Activated T-cell treated with anti-CD3 and anti-CD28 coated beads, Interleukin-2, amount 50 U/mL, for 72 hours (primary cell): ENCODE measurements around the gene CLIP1. TPM values are rescaled to one million over a fixed set of nuclear protein-coding genes. Genes with fewer than 3 reads are reported as not detected.
"Not testable (repeated sequence)": the region's sequence is repeated elsewhere in the genome, so short reads cannot be mapped to it uniquely, and the experiment has no call there.

Experiments
- ATAC-seq, 2 donors: fragments of 150-1000 bp; cut with Tn5 transposase; replicated peaks in 1 of 2; 2 replicates each; pipeline ENCODE4 v1.10.0; 2021; ENCODE audit warnings: moderate library complexity in 2 of 2, mild to moderate bottlenecking in 1 of 2
- DNase-seq, 2 donors: peaks; one replicate each; pipeline ENCODE4 v3.0.0; 2021 to 2022; ENCODE audit warnings: mixed read lengths in 1 of 2
- H3K27ac Mint-ChIP-seq: one replicate; pipeline ENCODE4 v1.8.0; 2022; ENCODE audit warnings: mild to moderate bottlenecking, moderate library complexity, mixed read lengths
- H3K27me3 Mint-ChIP-seq: one replicate; pipeline ENCODE4 v1.8.0; 2022; ENCODE audit warnings: low read depth, mixed read lengths
- H3K36me3 Mint-ChIP-seq, 2 donors: one replicate each; pipeline ENCODE4 v1.8.0; 2022; ENCODE audit warnings: mixed read lengths in 2 of 2, mild to moderate bottlenecking in 1 of 2; ENCODE audit not compliant: insufficient read depth in 2 of 2
- H3K4me1 Mint-ChIP-seq: one replicate; pipeline ENCODE4 v1.8.0; 2022; ENCODE audit warnings: low read depth, mixed read lengths
- H3K4me3 Mint-ChIP-seq, 2 donors: one replicate each; pipeline ENCODE4 v1.8.0; 2022; ENCODE audit warnings: mild to moderate bottlenecking in 2 of 2, mixed read lengths in 2 of 2, moderate library complexity in 2 of 2
- H3K9me3 Mint-ChIP-seq, 2 donors: one replicate each; pipeline ENCODE4 v1.8.0; 2022; ENCODE audit warnings: mixed read lengths in 2 of 2
- total RNA-seq, 2 donors: library from RNA; stranded (reverse); gene quantifications; one replicate each; pipeline ENCODE4 v1.2.3, GENCODE V29; 2022

CLIP1 gene
- total RNA-seq, 2 donors from 2014 or later, result 87.3 to 108 TPM

DNA sequence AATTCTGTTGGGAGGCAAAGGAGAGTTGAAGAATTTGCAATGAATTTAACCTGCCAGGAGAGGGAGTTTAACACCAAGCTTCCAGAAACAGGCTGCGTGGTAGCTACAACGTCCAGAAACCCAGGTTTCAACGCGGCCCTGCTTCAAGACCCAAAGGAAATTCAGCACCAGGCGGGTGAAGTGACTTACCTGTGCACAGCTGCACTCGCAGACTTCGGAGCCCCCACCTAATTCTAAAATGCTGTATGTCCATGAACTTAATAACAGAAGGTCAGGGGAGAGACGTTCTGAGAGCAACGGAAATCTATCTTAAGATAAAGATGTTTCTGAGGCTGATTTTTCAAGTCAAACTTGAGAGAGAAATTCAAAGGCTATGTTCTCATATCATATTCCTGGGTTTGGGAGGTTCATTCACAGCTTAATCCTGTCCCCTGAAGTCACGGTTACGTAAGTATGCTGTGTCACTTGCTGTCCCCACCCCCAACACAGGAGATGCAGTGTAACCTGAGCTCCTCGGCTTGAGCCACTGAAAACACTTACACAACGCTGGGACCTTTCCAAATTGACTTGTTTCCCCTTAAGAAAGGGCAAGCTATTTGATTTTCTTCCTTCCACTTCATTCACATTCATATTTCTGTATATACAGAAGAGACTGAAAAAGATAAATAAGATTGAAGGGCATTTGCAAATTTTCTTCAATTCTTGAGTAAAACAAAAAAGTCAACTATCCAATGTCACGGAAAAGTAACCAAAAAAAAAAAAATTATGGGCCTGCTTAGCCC lies 22.7 kb downstream of the CLIP1 start:
- peak; percentile 59 to 61 for DNase-seq
- no peaks in the 10 kb centered on the region for H3K27me3 Mint-ChIP-seq
- H3K27ac Mint-ChIP-seq, result peak overlapping the region; percentile 89
- H3K4me3 Mint-ChIP-seq, result peak overlapping the region; percentile 79 to 88
- peaks cover 58% of the 10 kb centered on the region for H3K4me1 Mint-ChIP-seq
- no peaks in the 10 kb centered on the region for H3K9me3 Mint-ChIP-seq
- H3K36me3 Mint-ChIP-seq, result peaks cover 8% of the 10 kb centered on the region in 2 donors
- ATAC-seq, result peak; percentile 35

DNA sequence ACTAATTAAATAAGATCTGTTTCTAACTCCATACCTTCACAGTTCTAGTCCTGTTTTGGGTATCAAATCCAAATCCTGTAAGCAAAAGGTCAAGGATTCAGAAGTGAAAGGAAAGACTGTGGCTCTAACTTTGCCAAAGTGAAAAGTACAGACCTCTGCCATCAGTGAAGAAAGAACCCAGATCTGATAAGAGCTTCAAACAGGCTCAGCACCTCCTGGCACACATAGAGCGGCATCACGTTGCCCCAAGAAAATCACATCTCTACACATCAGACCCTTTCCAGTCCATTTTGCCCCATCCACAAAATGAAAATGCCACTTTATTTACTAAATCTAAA lies 23.2 kb downstream of the CLIP1 start:
- peaks cover 59% of the 10 kb centered on the region for H3K4me1 Mint-ChIP-seq
- DNase-seq, result no peak
- H3K9me3 Mint-ChIP-seq, result no peaks in the 10 kb centered on the region
- peak overlapping the region; percentile 89 for H3K27ac Mint-ChIP-seq
- peaks cover 7 to 8% of the 10 kb centered on the region in 2 donors for H3K36me3 Mint-ChIP-seq
- ATAC-seq, result no peak
- no peaks in the 10 kb centered on the region for H3K27me3 Mint-ChIP-seq
- peak overlapping the region; percentile 79 to 88 for H3K4me3 Mint-ChIP-seq

DNA sequence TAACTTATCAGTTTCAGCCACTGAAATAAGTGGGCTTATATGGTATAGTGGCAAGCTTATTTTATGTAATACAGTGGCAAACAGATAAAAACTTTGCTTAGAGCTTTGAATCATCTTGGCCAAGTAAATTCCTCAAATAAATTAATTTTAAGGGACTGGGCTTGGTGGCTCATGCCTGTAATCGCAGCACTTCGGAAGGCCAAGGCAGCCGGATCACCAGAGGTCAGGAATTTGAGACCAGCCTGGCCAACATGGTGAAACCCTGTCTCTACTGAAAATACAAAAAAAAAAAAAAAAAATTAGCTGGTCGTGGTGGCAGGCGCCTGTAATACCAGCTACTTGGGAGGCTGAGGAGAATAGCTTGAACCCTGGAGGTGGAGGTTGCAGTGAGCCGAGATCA lies 24.5 kb downstream of the CLIP1 start:
- not testable (repeated sequence) for ATAC-seq, H3K27ac Mint-ChIP-seq, H3K9me3 Mint-ChIP-seq

GRCh38 chr12:122395319-122395718 lies 27.1 kb downstream of the CLIP1 start:
- Mint-ChIP-seq H3K36me3 (peaks cover 1 to 2% of the 10 kb centered on the region in 2 donors), H3K4me1 (peaks cover 48% of the 10 kb centered on the region), H3K27me3 (no peaks in the 10 kb centered on the region), H3K4me3 (no peak overlapping the region), H3K27ac (peak overlapping the region; percentile 57), H3K9me3 (no peaks in the 10 kb centered on the region)
- ATAC-seq (no peak), DNase-seq (no peak)

More for the DNA sequence above, 24.5 kb downstream of the CLIP1 start:
- not testable (repeated sequence) for H3K36me3 Mint-ChIP-seq, DNase-seq, H3K27me3 Mint-ChIP-seq, H3K4me3 Mint-ChIP-seq
- peaks cover 59% of the 10 kb centered on the region for H3K4me1 Mint-ChIP-seq

DNA sequence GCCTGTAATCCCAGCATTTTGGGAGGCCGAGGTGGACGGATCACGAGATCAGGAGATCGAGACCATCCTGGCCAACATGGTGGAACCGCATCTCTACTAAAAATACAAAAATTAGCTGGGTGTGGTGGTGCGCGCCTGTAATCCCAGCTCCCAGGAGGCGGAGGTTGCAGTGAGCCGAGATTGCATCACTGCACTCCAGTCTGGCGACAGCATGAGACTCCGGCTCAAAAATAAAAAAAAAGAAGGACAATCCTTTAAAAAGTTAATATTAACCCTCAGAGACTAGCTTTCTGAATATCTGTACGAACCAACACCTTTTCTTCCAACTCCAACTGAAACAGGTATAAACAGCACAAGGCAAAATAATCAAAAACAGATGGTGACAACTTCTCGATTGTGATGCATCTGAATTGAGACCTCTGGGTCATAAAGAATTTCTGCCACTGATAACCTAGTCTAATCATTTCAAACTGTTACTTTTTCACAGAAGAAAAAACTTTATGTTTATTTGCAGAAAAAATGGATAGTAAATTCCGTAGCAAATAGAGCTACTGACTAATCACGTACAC lies 27.8 kb downstream of the CLIP1 start:
- ATAC-seq (no peak), DNase-seq (no peak)
- Mint-ChIP-seq H3K36me3 (peaks cover 1 to 2% of the 10 kb centered on the region in 2 donors), H3K4me3 (no peak overlapping the region), H3K9me3 (no peaks in the 10 kb centered on the region), H3K27me3 (no peaks in the 10 kb centered on the region), H3K27ac (peak overlapping the region; percentile 3), H3K4me1 (peaks cover 42% of the 10 kb centered on the region)

- Mint-ChIP-seq H3K27me3 (no peaks in the 10 kb centered on the region), H3K4me1 (peaks cover 33% of the 10 kb centered on the region), H3K36me3 (peaks cover 1 to 2% of the 10 kb centered on the region in 2 donors), H3K27ac (peak overlapping the region; percentile 24), H3K4me3 (no peak overlapping the region), H3K9me3 (no peaks in the 10 kb centered on the region)
- ATAC-seq (no peak), DNase-seq (no peak)
Measured at GRCh38 chr12:122393817-122394216, 28.7 kb downstream of the CLIP1 start.

- no peak for ATAC-seq
- Mint-ChIP-seq H3K4me1 (peaks cover 33% of the 10 kb centered on the region), H3K27ac (no peak overlapping the region), H3K27me3 (no peaks in the 10 kb centered on the region), H3K9me3 (no peaks in the 10 kb centered on the region), H3K4me3 (no peak overlapping the region), H3K36me3 (peaks cover 1 to 2% of the 10 kb centered on the region in 2 donors)
- DNase-seq, result no peak
Measured at GRCh38 chr12:122392411-122392810, 30.1 kb downstream of the CLIP1 start.

- no peak overlapping the region for H3K27ac Mint-ChIP-seq
- no peaks in the 10 kb centered on the region for H3K36me3 Mint-ChIP-seq
- H3K4me3 Mint-ChIP-seq, result no peak overlapping the region
- H3K9me3 Mint-ChIP-seq, result no peaks in the 10 kb centered on the region
- H3K27me3 Mint-ChIP-seq, result no peaks in the 10 kb centered on the region
- no peak for ATAC-seq
- H3K4me1 Mint-ChIP-seq, result peaks cover 22% of the 10 kb centered on the region
- no peak for DNase-seq
Measured at GRCh38 chr12:122389677-122390076, 32.8 kb downstream of the CLIP1 start.

DNA sequence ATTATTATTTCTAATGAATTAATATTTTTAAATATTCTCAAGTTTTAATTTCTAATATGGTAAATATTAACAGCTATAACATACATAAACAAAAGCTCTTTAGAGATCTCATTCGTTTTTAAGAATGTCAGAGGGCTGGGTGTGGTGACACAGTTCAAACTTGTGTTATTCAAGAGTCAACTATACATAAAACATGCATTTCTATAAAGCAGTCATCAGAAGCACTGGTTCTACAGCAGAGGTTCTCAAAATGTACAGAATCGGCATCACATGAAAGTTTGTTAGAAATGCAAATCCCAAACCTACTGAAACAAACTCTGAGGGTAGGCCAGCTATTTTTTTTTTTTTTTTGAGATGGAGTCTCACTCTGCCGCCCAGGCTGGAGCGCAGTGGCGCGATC lies 34.6 kb downstream of the CLIP1 start:
- H3K4me1 Mint-ChIP-seq, result peaks cover 7% of the 10 kb centered on the region
- H3K36me3 Mint-ChIP-seq, result no peaks in the 10 kb centered on the region
- no peaks in the 10 kb centered on the region for H3K9me3 Mint-ChIP-seq
- H3K27ac Mint-ChIP-seq, result no peak overlapping the region
- H3K27me3 Mint-ChIP-seq, result no peaks in the 10 kb centered on the region
- DNase-seq (no peak), ATAC-seq (no peak)
- no peak overlapping the region for H3K4me3 Mint-ChIP-seq

DNA sequence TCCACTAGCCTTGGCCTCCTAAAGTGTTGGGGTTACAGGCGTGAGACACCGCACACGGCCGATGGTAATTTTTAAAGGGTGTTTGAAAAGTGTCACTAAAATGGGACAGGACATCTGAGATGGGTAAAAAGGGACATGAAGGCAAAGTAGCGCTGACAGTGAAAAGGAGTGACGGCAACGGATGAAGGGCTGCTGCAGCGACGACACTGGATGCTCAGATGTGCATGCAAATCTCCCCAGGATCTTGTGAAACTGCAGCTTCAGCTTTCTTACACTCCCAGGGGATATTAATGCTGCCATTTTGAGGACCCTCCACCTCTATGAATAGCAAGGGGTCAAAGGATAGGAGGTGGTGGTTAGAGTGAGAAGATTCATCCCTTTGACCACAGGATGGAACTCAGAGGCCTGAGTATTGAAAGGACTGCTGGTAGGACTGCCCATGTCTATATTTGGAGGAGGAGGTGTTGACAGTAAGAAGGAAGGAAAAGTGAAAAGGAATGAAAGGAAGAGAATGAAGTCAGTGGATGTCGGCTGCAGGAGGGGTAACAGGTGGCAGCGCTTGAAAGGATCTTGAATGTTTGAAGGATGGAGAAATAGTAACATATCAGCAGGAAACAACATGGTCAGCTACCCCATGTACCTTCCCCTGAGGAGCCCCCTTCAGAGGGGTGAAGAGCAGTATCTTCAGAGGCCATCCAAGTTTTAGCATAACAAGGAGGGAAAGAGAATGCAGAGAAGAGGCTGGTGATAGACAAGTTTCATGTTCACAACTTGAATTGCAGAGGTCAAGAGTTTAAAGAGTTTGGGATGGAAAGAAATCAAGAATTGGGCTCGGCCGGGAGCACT lies 37.1 kb downstream of the CLIP1 start:
- no peak overlapping the region for H3K27ac Mint-ChIP-seq
- H3K4me3 Mint-ChIP-seq, result no peak overlapping the region
- DNase-seq (no peak), ATAC-seq (no peak)
- H3K9me3 Mint-ChIP-seq, result no peaks in the 10 kb centered on the region
- H3K4me1 Mint-ChIP-seq, result no peaks in the 10 kb centered on the region
- no peaks in the 10 kb centered on the region for H3K27me3 Mint-ChIP-seq
- no peaks in the 10 kb centered on the region for H3K36me3 Mint-ChIP-seq

DNA sequence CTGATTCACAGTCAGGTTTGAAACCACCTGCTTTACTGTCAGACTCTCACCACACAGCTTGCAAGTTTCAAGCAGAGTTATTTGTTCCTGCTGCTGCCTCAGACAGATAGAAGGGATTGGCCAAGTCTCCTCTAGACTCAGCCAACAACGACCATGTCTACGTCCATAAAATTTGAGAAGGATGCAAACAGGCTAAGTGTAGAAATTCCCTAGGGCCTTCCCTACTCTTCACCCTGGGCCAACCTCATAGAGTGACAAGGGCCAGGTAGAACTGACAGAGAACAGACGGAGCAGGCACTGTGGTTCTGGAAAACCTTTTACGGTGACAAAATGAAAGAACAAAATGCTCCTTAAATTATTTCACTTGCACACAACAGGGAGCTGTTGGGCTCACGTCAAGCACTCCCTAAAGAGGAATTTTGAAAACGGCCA lies 39.5 kb downstream of the CLIP1 start:
- DNase-seq (no peak), ATAC-seq (no peak)
- no peaks in the 10 kb centered on the region for H3K4me1 Mint-ChIP-seq
- H3K4me3 Mint-ChIP-seq, result no peak overlapping the region
- H3K27me3 Mint-ChIP-seq, result no peaks in the 10 kb centered on the region
- H3K9me3 Mint-ChIP-seq, result no peaks in the 10 kb centered on the region
- no peak overlapping the region for H3K27ac Mint-ChIP-seq
- H3K36me3 Mint-ChIP-seq, result peaks cover 0 to 11% of the 10 kb centered on the region in 2 donors

GRCh38 chr12:122381021-122381420 lies 41.4 kb downstream of the CLIP1 start:
- Mint-ChIP-seq H3K9me3 (no peaks in the 10 kb centered on the region), H3K4me3 (no peak overlapping the region), H3K27ac (no peak overlapping the region), H3K36me3 (peaks cover 0 to 17% of the 10 kb centered on the region in 2 donors), H3K4me1 (no peaks in the 10 kb centered on the region), H3K27me3 (no peaks in the 10 kb centered on the region)
- ATAC-seq (no peak), DNase-seq (no peak)

- ATAC-seq, H3K4me3 Mint-ChIP-seq, H3K4me1 Mint-ChIP-seq, H3K27ac Mint-ChIP-seq, H3K27me3 Mint-ChIP-seq, H3K9me3 Mint-ChIP-seq, DNase-seq: not testable (repeated sequence)
- peaks cover 0 to 19% of the 10 kb centered on the region in 2 donors for H3K36me3 Mint-ChIP-seq
Measured at GRCh38 chr12:122376751-122377150, 45.7 kb downstream of the CLIP1 start.
